ENCODE results near the gene PARP12. TPM values are rescaled to one million over a fixed set of nuclear protein-coding genes. Genes with fewer than 3 reads are reported as not detected.

PARP12 gene
- polyA plus RNA-seq, 1 donor (not counting 4 experiments of a cell fraction or from before 2014, with no cell fraction given): 66.0 TPM

DNA sequence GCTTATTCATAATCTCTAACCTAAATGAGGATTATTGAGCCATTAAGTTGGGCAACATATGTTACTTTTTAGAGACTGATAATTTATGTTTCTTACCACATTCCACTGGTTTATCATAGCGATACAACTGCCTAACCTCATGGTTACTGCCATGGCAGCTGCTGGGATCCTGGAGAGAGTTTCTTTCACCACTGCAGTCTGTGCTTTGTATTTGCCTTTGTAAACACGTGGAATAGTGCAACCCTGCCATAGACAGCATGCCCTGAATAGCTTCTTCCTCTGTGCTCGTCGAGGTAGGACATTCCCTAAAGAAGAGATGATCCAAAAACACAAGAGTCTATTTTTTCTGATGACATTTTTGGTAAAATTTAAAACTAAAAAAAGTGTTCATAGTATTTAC is 33.7 kb upstream of the PARP12 start:
- TF ChIP-seq EZH2 (IDR thresholded peaks at IDR 0.05; ENCODE audit: low read length): no peak
- TF ChIP-seq, protein P1, sequence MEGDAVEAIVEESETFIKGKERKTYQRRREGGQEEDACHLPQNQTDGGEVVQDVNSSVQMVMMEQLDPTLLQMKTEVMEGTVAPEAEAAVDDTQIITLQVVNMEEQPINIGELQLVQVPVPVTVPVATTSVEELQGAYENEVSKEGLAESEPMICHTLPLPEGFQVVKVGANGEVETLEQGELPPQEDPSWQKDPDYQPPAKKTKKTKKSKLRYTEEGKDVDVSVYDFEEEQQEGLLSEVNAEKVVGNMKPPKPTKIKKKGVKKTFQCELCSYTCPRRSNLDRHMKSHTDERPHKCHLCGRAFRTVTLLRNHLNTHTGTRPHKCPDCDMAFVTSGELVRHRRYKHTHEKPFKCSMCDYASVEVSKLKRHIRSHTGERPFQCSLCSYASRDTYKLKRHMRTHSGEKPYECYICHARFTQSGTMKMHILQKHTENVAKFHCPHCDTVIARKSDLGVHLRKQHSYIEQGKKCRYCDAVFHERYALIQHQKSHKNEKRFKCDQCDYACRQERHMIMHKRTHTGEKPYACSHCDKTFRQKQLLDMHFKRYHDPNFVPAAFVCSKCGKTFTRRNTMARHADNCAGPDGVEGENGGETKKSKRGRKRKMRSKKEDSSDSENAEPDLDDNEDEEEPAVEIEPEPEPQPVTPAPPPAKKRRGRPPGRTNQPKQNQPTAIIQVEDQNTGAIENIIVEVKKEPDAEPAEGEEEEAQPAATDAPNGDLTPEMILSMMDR (optimal IDR thresholded peaks at IDR 0.05 in 1 of 3, IDR thresholded peaks at IDR 0.05 in 1 of 3, conservative IDR thresholded peaks at IDR 0.05 in 1 of 3; ENCODE audit: extremely low read depth in 1 of 3, insufficient read depth in 2 of 3, low read length in 3 of 3): no peak
- Histone ChIP-seq H3K27ac (ENCODE audit: control insufficient read depth, insufficient read depth, low read length) (no peak overlapping the region), H4K20me1 (ENCODE audit: control insufficient read depth, extremely low read depth, insufficient read depth, low read length) (no peaks in the 10 kb centered on the region), H3K4me1 (ENCODE audit: control insufficient read depth, extremely low read depth, insufficient read depth, low read length) (no peaks in the 10 kb centered on the region), H3K9ac (ENCODE audit: control insufficient read depth, extremely low read depth, insufficient read depth, low read length) (no peak overlapping the region), H3K9me1 (ENCODE audit: control insufficient read depth, extremely low read depth, insufficient read depth, low read length) (no peaks in the 10 kb centered on the region), H3K36me3 (ENCODE audit: control insufficient read depth in 2 of 2, extremely low read depth in 1 of 2, insufficient read depth in 2 of 2, low read length in 2 of 2) (peaks cover 8% of the 10 kb centered on the region in 2 experiments), H2AFZ (ENCODE audit: control insufficient read depth, low read length) (no peak overlapping the region), H3K79me2 (ENCODE audit: control insufficient read depth, insufficient read depth, low read length) (no peaks in the 10 kb centered on the region), H3K4me2 (ENCODE audit: control insufficient read depth, extremely low read depth, insufficient read depth, low read depth, low read length) (no peak overlapping the region), H3K9me3 (ENCODE audit: control insufficient read depth, low read depth, low read length) (no peaks in the 10 kb centered on the region), H3K4me3 (ENCODE audit: control insufficient read depth in 2 of 3, extremely low read depth in 1 of 3, insufficient read depth in 2 of 3, low read depth in 1 of 3, low read length in 3 of 3) (no peak overlapping the region), H3K27me3 (ENCODE audit: control insufficient read depth, extremely low read depth, insufficient read depth, low read length) (no peaks in the 10 kb centered on the region)
- DNase-seq (ENCODE audit: low read depth, low spot score) (no peak), FAIRE-seq (no peak)
- dilution Hi-C loops (cut with MboI; ENCODE audit: extremely low pct_ligation_motif_present, low sequenced_read_pairs): no loop called here

DNA sequence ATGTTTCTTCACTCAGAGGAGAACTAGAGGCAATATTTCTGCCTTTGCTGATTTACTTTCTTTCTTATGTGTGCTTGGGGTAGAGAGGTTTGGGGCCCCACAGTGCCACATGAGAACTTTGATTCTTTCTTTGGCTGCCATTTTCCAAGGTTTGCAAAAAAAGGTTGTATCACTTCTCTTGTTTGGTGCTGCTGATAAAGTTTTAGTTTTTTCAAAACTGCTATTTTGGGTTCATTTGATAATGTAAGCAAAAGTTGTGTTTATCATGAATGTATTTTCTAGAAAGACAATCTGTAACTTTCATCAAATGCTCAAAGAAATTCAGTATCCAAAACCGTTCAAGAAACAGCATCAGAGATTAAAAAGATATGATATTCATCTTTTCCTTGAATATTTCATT is 30.6 kb upstream of the PARP12 start:
- H3K9me1 ChIP-seq (ENCODE audit: control insufficient read depth, extremely low read depth, insufficient read depth, low read length): no peaks in the 10 kb centered on the region
- no peak overlapping the region for H3K9ac ChIP-seq (ENCODE audit: control insufficient read depth, extremely low read depth, insufficient read depth, low read length)
- no peak overlapping the region for H3K4me3 ChIP-seq (ENCODE audit: control insufficient read depth in 2 of 3, extremely low read depth in 1 of 3, insufficient read depth in 2 of 3, low read depth in 1 of 3, low read length in 3 of 3)
- H3K27ac ChIP-seq (ENCODE audit: control insufficient read depth, insufficient read depth, low read length): no peak overlapping the region
- H3K9me3 ChIP-seq (ENCODE audit: control insufficient read depth, low read depth, low read length): no peaks in the 10 kb centered on the region
- H3K27me3 ChIP-seq (ENCODE audit: control insufficient read depth, extremely low read depth, insufficient read depth, low read length): no peaks in the 10 kb centered on the region
- TF ChIP-seq, protein P1 (optimal IDR thresholded peaks at IDR 0.05 in 1 of 3, IDR thresholded peaks at IDR 0.05 in 1 of 3, conservative IDR thresholded peaks at IDR 0.05 in 1 of 3; ENCODE audit: extremely low read depth in 1 of 3, insufficient read depth in 2 of 3, low read length in 3 of 3): no peak
- no peak for TF ChIP-seq EZH2 (IDR thresholded peaks at IDR 0.05; ENCODE audit: low read length)
- no peaks in the 10 kb centered on the region for H3K79me2 ChIP-seq (ENCODE audit: control insufficient read depth, insufficient read depth, low read length)
- dilution Hi-C loops (cut with MboI; ENCODE audit: extremely low pct_ligation_motif_present, low sequenced_read_pairs): no loop called here
- peaks cover 8 to 10% of the 10 kb centered on the region in 2 experiments for H3K36me3 ChIP-seq (ENCODE audit: control insufficient read depth in 2 of 2, extremely low read depth in 1 of 2, insufficient read depth in 2 of 2, low read length in 2 of 2)
- DNase-seq (ENCODE audit: low read depth, low spot score) (no peak), FAIRE-seq (no peak)
- H3K4me1 ChIP-seq (ENCODE audit: control insufficient read depth, extremely low read depth, insufficient read depth, low read length): no peaks in the 10 kb centered on the region
- H4K20me1 ChIP-seq (ENCODE audit: control insufficient read depth, extremely low read depth, insufficient read depth, low read length): no peaks in the 10 kb centered on the region
- H2AFZ ChIP-seq (ENCODE audit: control insufficient read depth, low read length): no peak overlapping the region
- no peak overlapping the region for H3K4me2 ChIP-seq (ENCODE audit: control insufficient read depth, extremely low read depth, insufficient read depth, low read depth, low read length)

Data from keratinocyte (primary cell).